GM18907 (cell line): ENCODE measurements around the gene UPK1A.
A peak's percentile ranks its signal among the peaks of the same experiment; 100 is the strongest.
"Not testable (repeated sequence)": the region's sequence is repeated elsewhere in the genome, so short reads cannot be mapped to it uniquely, and the experiment has no call there.

Source experiments
- ATAC-seq: cut with Tn5 transposase; IDR thresholded peaks from one replicate; pipeline ENCODE4 v1.9.1; 2021; ENCODE audit warnings: mild to moderate bottlenecking, moderate library complexity; ENCODE audit not compliant: unreplicated experiment

Gene UPK1A

DNA sequence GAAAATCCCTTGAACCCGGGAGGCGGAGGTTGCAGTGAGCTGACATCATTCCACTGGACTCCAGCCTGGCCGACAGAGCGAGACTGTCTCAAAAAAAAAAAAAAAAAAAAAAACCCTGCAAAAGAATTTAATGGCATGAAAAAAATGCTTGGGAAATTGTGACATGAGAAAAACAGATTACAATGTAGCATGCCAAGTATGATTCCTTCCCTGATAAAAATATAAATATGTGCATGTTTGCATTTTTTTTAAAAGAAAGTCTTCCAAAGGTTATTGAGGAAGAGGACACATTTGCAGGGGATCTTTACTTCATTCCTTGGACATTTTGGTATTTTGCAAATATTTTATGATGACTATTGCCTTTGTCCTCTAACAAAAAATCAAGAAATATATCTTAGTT, 23.5 kb downstream of the UPK1A start:
- no peak for ATAC-seq

DNA sequence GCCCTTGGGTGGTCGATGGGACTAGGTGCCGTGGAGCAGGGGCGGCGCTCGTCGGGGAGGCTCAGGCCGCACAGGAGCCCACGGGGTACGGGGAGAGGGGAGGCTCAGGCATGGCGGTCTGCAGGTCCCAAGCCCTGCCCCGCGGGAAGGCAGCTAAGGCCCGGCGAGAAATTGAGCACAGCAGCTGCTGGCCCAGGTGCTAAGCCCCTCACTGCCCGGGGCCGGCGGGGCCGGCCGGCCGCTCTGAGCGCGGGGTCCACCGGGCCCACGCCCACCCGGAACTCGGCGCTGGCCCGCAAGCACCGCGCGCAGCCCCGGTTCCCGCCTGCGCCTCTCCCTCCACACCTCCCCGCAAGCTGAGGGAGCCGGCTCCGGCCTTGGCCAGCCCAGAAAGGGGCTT, 24.8 kb downstream of the UPK1A start:
- not testable (repeated sequence) for ATAC-seq

DNA sequence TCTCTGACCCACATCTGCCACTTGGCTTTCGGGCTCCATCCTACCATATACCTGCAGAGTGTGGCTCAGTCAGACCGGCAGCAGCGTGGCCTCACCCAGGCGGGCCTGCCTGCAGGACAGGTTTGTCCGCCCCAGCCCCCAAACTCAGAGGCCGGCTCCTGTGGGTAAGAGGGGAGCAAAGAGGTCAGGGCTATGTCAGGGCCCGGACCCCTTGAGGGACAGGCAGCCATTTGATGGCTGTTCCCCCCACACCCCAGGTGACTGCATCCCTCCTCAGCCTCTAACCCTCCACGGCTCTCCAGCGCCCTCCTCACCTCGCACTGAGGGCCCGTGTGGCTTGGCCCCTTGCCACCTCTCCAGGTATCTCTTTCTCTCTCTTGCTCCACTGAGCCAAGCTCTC, 25.7 kb downstream of the UPK1A start:
- no peak for ATAC-seq

DNA sequence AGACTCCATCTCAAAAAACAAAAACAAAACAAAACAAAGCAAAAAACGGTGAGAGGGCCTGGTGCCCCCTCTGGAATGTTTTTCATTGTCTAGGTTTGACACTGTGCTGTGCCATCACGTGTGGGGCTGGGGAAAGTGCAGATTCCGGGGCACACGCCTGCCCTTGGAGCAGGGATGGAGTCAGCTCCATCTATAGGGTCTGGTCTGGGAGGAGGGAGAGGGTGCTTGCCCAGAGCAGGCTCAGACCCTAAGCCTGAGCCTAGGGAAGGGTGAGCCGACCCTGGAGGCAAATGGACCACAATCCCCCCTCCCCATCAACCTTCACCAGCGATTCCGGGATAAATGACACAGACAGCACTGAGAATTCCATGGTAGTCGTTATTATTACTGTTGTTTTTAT, 27.1 kb downstream of the UPK1A start:
- peak; percentile 21 for ATAC-seq

DNA sequence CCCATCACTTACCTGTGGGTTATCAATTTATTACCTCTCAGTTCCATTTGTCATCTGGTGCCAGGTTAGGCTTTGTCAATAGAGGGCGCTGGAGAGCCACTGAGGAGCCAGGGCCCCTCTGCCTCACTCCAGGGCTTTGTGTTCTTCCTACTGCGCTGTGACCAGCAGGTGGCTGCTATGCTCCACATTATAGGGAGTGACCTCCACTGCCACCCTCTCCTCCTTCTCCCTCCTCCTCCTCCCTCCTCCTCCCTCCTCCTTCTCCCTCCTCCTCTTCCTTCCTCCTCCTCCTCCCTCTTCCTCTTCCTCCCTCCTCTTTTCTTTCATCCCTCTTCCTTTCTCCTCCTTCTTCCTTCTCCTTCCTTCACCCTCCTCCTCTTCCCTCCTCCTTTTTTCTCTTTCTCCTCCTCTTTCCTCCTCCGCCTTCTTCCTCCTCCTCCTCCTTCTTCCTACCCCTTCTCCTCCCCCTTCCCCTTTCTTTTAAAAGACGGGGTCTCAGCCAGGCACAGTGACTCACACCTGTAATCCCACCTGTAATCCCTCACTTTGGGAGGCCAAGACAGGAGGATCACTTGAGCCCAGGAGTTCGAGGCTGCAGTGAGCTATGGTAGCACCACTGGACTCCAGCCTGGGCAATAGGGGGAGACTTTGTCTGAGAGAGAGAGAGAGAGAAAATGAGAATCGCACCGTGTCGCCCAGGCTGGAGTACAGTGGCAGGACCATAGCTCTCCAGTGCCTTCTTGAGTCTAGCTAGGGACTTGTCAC, 27.7 kb downstream of the UPK1A start:
- ATAC-seq: peak; percentile 81

DNA sequence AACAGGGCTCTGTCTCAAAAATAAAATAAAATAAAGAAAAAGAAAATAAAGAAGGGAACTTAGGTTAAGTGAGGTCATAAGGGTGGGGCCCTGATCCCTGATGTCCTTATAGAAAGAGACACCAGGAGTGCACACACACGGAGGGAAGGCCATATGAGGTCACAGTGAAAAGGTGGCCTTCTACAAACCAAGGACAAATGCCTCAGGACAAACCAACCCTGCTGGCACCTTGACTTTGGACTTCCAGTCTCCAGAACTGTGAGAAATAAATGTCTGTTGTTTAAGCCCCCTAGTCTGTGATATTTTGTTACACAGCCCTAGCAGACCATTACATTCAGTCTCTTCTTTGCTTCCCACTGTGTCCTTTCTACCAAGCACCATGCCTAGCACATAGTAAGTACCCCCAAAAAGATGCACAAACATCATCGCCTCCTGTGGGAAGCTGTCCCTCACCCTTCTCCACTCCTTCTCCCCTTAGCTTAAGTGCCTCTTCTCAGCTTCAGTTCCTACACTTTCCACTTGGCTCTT, 29.6 kb downstream of the UPK1A start:
- ATAC-seq: no peak

DNA sequence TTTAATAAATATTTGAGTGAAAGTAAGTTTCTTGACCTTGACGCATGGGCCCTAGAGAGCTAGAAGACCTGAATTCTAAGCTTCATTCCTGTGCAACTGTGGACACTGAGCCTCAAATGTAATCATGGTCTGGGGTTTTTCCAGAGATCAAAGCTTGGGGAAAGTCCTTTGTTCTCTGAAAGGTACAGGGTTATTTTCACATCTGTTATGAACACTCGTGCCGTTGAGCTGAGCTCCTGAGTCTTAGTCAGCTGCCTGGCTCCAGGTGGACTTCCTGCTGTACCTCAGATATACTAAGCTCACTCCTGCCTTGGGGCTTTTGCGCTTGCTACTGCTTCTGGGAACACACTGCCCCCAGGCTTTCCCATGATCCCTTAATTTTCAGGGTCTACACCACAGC, 30.5 kb downstream of the UPK1A start:
- no peak for ATAC-seq

DNA sequence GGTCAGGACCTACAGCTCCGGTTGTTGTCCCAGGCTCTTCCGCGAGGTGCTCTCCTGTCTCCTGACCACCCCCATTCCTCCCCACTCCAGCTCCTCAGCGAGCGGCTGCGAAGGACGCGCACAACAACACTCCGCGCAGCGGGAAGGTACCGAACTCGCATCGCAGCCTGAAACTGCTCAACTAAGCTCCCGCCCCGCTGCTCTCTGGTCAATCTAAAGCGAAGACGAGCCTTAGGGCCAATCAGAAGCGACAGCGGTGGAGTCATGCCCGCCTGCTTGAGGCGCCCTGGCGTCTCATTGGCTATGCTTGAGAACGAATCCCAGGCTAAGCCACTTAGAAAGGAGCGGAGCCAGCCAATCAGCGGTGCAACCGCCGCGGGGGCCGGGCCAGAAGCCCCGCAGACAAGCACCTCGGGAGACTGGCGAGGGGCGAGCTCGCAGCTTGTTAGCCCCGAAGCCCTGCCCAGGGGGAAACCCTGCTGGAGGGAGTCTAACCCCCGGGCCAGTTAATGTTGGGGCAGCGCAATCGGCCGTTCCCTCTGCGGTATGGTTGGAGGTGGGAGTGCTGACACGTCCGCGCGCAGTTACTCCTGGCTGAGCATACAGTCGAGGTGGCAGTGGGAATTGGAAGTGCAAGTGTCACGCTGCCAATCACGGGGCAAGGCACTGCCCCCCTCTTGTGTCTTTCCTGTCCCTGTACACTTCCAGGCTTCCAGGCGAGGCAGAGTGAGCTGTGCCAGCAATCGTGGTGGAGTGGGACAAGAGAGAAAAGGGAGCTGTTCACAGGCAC, 36.1 kb downstream of the UPK1A start:
- ATAC-seq: peak; percentile 92

DNA sequence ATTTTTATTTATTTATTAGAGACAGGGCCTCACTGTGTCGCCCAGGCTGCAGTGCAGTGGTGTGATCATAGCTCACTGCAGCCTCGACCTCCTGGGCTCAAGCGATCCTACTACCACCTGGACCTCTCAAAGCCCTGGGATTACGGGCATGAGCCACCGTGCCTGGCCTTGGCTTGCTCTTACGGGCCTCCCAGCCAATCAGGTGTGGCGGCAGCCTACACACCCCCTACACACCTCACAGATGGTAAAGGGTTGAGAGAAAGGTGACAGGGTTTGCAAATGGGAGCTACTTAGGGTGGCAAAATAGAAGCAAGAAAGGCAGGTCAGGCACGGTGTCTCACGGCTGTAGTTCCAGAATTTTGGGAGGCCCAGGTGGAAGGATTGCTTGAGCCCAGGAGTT, 37.0 kb downstream of the UPK1A start:
- ATAC-seq: no peak

DNA sequence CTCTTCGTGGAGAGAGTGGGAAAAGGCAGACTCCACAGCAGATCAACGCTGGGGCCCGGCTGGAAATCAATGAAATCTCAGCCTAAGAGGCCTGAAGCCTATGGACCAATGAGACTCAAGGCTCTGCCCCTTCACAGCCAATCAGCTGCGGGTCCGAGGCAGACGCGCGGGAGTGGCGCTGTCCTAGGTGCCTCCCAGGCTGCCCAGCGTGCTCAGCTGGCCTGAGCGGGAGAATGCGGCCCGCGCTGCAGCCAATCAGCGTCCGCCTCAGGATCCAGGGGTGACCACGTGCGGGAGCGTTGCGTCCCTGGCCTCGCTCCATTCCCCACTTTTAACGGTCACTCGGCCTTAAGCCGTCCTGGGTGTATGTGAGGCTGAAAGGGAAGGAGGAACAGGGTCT, 37.9 kb downstream of the UPK1A start, which contains the start of gene ZBTB32:
TSS of gene ZBTB32 (plus strand) at position 341 of the 400 bp plus-strand sequence. CDS start 10,069 bp downstream, outside the sequence.
- no peak for ATAC-seq

DNA sequence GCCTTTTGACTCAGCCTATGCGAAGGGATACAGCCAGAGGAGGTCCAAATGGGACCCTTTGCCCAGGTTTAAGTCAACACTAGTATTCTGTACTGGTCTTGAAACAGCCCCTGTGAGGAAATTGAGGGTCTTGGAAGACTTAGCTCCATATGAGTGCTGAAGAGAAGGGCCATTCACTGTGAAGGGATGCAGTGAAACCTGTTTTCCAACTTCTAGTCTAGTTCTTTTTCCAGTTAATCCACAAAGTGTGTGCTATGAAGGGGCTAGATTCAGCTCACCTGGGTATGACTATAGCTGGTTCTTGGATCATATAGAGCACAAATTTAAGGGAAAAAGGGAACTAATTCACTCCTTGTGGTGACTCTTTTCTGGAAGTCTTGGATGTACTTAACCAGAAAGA, 42.1 kb downstream of the UPK1A start:
- no peak for ATAC-seq

DNA sequence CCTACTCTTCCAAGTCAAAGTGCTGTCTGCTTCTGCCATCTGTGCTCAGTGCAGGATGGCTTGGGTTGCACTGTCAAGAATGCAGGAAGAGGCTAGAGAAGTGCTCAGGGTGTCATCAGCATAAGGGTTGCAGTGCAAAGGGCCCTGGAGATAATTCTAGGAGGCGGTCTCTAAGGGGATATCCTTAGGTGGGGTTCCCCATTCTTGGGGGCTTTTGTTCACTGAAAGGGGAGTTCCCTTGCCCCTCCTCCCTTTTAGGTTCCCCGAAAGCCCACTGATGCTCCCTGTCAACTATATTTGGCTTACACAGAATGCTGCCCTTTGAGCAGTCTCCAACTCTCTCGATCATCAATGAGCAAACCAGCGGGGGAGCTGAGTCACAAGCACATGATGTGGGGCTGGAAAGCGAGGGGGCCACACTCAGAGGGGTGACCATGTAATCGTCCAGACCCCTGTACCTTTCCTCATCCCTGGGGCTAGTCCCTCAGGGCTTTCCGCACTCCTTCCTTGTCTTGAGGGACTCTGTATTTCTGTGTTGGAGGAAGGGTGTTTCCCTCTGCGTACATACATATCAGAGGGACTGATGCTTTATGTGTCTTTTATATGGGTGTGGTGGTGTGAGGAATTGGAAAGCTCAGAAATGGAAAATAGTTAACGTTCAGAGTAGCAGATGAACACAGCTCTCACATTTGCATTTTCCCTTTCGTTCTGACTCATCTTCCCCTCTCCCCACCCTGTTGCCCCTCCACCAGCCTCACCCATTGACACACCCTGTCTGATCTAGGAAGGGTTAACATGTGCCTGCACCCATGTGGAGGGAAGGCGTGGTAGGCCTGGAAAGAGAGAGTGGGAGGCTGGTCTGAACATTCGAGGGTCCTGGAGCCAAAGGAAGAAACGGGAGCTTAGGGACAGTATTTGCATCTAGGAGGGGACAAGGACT, 44.7 kb downstream of the UPK1A start:
- ATAC-seq: peak; percentile 35

DNA sequence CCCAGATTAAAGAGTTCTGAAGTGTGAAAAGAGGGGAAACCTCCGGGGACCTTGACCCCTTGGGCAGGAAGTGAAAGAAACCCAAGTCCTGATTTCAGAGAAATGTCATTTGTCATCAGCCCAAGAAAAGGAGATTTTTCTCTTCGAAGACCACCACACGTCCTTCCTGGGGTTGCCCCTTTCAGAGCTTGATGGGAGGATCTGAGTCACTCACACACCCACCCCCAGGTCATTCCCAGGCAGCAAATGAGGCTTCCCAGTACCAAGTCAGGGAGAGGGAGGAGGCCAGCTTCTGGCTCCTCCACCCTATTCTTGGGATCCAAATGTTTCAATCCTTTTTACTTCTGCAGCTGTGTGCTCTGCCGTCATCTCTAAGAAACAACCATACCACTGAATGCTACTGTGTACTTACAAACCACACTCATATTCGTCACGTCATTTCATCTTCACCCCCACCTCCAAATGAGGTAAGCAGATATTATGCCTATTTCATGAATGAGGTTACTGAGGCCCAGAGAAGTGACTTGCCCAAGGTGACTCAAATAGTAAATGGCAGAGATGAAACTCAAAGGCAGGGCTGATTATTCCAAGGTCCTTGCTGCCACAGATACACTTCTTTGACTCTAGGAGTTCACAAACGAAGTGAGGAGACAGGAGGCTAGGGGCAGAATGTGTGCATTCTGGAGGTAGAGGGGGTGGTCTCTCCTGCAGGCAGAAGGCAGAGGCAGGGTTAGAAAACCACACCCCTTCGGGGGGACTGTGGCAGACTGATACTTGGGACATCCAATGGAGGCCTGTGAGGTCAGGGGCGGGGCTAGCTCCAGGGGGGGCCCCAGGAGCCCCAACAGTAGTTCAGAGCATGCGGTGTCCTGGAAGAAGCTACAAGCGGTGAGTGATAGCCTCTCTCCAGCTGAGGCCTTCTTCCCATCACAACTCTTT, 46.5 kb downstream of the UPK1A start:
- no peak for ATAC-seq

DNA sequence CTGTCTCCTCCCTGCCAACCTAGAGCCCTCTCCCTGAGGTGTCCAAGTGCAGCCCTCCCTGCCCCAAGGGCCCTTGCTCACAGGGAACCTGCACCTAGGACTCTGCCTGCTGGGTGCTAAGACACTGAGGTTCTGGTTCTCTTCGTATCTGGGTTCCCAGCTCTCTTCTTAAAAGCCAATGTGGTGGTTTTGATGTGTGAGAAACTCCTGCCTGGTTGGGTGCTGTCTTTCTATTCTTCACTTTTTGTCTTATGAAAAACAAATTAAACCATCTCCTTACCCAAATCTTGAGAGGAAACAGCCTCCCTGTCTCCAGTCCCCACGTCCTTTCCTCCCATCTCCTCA, 47.2 kb downstream of the UPK1A start:
- no peak for ATAC-seq

DNA sequence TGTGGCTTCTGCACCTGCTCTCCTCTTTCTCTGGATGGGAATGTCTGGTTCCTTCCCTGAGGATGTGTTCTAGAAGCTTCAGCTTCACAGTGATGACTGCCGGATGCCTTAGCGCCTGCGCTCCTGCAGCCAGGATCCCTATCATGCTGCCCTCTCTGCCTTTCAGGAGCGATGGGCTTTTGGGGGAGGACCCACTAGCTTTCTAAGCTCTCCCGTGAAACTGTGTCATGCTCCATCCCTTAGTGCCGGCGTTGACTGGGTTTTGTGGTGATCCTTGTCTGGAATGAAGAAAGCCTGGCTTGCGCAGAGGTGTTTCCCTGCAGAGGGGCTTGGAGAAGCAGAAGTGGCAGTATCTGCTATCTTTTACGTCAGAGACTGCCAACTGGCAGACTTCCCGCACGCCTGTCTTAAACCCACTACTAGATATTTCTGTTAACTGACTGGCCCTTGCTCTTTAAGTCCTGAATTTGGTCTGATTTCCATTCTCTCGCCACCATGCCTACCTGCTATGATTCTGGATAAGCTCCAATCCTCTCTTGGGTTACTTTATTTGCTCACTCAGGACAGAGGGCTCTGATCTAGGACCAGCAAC, 47.7 kb downstream of the UPK1A start:
- ATAC-seq: no peak

DNA sequence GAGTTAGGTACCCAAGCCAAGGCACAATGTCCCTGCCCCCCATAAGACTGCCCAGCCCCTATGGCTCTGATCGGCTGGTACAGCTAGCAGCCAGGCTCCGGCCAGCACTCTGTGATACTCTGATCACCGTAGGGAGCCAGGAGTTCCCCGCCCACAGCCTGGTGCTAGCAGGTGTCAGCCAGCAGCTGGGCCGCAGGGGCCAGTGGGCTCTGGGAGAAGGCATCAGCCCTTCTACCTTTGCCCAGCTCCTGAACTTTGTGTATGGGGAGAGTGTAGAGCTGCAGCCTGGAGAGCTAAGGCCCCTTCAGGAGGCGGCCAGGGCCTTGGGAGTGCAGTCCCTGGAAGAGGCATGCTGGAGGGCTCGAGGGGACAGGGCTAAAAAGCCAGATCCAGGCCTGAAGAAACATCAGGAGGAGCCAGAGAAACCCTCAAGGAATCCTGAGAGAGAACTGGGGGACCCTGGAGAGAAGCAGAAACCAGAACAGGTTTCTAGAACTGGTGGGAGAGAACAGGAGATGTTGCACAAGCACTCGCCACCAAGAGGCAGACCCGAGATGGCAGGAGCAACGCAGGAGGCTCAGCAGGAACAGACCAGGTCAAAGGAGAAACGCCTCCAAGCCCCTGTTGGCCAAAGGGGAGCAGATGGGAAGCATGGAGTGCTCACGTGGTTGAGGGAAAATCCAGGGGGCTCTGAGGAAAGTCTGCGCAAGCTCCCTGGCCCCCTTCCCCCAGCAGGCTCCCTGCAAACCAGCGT, 48.5 kb downstream of the UPK1A start:
- no peak for ATAC-seq

DNA sequence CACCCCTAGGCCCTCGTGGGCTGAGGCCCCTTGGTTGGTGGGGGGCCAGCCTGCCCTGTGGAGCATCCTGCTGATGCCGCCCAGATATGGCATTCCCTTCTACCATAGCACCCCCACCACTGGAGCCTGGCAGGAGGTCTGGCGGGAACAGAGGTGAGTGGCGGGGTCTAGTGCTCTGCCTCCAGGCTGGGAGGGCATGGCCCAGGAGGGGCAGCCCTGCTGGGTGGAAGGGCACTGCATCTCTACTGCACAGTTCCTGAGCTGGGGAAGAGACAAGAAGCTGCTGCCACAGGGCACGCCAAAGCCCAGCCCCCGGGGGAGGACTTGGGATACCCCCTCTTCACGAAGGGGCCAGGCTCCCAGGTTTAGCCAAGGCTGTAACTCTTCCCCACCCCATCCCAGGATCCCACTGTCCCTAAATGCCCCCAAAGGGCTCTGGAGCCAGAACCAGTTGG, 49.1 kb downstream of the UPK1A start:
- ATAC-seq: no peak

DNA sequence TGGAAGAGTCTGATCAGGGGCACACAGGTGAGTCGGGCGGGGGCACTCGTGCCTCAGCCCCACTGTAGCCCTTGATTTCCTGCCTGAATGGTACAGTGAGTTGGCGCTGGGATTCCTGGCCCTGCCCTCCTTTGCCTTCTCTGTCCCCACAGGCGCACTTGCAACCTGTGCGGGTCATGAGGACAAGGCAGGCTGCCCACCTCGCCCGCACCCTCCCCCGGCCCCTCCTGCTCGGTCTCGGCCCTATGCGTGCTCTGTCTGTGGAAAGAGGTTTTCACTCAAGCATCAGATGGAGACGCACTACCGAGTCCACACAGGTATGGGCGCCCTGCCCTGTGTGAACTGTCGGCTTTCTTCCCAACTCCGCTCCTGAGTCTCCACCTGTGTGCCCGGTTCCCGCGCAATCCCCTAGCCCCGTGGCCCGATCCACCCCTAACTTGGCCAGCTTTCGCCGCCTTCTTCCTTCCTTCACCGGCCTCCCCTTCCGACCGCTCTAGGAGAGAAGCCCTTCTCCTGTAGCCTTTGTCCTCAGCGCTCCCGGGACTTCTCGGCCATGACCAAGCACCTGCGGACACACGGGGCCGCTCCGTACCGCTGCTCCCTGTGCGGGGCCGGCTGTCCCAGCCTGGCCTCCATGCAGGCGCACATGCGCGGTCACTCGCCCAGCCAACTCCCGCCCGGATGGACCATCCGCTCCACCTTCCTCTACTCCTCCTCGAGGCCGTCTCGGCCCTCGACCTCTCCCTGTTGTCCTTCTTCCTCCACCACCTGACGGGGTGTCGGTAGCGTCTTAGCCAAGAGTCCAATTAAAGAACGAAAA, 49.9 kb downstream of the UPK1A start:
- peak; percentile 2 for ATAC-seq
